GM21717 (cell line): ENCODE measurements around the gene ISY1.
"Not testable (repeated sequence)": the region's sequence is repeated elsewhere in the genome, so short reads cannot be mapped to it uniquely, and the experiment has no call there.

Source experiments
- ATAC-seq: cut with Tn5 transposase; IDR thresholded peaks from one replicate; pipeline ENCODE4 v1.9.1; 2021; ENCODE audit warnings: mild to moderate bottlenecking, moderate library complexity; ENCODE audit not compliant: unreplicated experiment

Gene ISY1

DNA sequence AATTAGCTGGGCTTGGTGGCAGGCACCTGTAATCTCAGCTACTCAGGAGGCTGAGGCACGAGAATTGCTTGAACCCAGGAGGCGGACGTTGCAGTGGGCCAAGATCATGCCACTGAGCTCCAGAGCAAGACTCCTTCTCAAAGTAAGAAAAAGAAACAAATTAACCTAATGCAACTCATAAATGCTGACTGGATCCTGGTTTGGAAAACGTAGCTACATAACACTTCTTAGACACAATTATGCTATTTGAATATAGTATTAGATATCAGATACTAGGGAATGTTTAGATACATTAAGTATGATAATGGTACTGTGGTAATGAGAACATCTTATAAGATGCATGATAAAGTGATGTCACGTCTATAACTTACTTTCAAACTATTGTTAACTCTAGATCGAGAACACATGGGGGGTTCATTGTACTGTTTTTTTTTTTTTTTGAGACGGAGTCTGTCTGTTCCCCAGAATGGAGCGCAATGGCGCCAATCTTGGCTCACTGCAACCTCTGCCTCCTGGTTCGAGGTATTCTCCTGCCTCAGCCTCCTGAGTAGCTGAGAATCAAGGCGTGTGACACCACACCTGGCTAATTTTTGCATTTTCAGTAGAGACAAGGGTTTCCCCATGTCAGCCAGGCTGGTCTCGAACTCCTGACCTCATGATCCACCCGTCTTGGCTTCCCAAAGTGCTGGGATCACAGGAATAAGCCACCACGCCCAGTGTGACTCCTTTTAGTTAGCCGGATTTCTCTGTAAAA is 5.9 kb upstream of the ISY1 start:
- no peak for ATAC-seq

DNA sequence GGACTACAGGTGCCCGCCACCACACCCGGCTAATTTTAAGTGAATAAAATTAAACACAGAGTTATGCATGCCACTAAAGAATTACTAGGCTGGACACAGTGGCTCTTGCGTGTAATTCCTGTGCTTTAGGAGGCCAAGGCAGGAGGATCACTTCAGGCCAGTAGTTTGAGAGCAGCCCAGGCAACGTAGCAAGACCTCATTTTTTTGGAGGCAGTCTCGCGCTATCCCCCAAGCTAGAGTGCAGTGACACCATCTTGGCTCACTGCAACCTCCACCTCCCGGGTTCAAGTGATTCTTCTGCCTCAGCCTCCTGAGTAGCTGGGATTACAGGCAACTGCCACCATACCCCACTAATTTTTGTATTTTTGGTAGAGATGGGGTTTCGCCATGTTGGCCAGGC is 4.7 kb upstream of the ISY1 start:
- not testable (repeated sequence) for ATAC-seq

- ATAC-seq = no peak
Measured at GRCh38 chr3:129164500-129164899, 3.6 kb upstream of the ISY1 start.

DNA sequence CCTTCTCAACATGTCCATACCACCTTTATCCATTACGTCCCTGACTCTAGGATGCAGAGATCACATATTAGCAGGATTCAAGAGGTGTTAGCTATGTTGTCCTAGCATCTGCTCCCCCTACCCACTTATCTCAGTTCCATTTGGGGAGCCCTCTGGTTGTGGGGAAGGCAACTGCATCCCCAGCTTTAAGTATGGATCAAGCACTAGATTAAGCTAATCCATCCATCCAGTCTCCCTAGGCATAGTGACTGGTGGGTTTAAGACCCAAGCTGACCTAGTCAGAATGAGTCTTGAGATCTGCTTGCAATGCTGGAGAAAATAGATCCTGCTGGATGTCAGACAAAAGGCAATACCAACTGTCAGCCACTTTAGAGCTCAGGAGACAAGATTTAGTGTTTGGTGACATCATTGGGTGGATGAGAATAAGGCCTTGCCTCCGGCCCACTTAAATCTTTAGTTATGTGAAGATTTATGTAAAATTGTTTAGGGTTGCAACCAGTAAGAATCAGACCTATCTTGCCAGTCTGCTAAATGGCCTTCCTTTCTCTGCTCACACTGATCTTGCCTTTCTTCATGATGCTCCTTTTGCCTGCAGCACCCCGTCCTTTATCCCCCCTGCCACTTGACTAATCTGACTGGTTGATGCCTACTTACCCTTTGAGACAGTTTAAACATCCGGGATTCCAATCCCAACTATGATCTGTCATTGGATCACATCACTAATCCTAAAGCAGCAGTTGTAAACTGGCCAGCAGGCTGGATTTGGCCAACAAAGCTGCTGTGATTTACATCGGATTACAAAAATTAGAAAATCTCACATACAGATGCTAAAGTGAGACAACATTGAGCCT is 2.1 kb upstream of the ISY1 start:
- ATAC-seq = no peak

DNA sequence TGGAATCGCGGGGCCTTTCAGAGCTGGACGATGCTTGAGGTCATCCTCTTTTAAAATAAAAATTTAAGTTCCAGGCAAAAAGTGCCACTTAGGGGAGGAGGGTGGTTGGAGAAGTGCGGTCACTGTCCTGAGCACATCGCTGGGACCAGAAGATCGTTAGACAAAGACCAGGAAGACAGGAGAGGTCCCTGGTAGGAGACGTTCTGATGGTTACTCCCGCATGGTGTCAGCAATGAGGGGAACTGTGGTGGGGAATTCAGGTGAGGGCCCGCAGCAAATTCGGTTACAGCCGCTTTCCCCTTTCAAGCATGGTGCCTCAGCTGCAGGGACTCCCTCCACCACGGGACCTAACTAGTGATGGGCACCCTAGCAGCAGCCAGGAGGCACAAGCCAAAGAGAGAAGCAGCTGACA is 1.0 kb upstream of the ISY1 start:
- peak; percentile 12 for ATAC-seq

- no peak for ATAC-seq
Measured at GRCh38 chr3:129144786-129145185, 16.1 kb downstream of the ISY1 start.

GRCh38 chr3:129141011-129141410 is 19.9 kb downstream of the ISY1 start:
- ATAC-seq = not testable (repeated sequence)

- ATAC-seq = no peak
Measured at GRCh38 chr3:129139911-129140310, 21.0 kb downstream of the ISY1 start.

GRCh38 chr3:129136275-129136674 is 24.6 kb downstream of the ISY1 start:
- ATAC-seq = not testable (repeated sequence)

GRCh38 chr3:129132097-129132866 is 28.6 kb downstream of the ISY1 start:
- no peak for ATAC-seq

DNA sequence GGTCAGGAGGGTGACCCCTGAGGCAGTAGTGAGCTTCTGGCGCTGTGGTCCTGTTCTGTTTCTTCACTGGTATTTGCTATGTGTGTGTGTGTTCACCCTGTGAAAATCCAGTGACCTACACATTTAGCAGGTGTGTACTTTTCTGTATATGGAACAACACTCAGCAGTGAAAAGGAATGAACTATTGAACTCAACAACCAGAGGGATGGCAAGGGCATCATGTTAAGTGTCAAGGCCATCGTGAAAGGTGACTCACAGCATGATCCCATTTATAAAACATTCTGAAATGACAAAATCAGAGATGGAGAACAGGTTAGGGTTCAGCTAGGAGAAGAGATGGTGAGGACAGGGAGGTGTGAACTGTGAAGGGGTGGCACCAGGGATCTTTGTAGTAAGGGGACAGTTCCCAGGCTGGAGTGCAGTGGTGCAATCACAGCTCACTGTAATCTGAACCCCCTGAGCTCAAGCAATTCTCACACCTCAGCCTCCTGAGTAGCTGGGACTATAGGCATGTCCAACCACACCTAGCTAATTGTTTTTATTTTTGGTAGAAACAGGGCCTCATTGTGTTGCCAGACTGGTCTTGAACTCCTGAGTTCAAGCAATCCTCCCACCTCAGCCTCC is 29.3 kb downstream of the ISY1 start:
- no peak for ATAC-seq

DNA sequence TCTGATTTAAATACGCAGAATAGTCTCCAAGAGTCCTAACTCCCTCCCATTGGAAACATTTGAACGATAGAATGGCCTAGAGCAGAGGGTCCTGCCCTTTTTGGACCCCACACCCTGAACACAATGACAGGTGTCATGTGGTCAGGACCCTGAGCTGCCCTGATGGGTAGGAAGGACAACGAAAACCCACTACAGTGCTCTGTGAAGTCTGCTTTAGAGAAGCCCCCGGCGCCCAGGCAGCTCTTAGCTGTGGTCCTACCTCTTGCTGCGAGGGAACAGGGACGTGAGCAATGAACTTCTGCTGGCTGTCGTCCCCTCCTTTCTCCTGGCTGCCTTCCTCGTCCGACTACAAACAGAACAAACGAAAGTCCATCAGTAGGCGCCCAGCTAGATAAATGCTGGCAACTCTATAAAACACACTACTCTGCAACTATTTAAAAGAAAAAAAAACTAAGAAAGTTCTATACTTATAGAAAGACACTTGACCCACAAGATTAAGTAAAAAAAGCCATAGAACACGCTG is 30.5 kb downstream of the ISY1 start:
- no peak for ATAC-seq

- no peak for ATAC-seq
Measured at GRCh38 chr3:129128357-129129155, 32.3 kb downstream of the ISY1 start.

DNA sequence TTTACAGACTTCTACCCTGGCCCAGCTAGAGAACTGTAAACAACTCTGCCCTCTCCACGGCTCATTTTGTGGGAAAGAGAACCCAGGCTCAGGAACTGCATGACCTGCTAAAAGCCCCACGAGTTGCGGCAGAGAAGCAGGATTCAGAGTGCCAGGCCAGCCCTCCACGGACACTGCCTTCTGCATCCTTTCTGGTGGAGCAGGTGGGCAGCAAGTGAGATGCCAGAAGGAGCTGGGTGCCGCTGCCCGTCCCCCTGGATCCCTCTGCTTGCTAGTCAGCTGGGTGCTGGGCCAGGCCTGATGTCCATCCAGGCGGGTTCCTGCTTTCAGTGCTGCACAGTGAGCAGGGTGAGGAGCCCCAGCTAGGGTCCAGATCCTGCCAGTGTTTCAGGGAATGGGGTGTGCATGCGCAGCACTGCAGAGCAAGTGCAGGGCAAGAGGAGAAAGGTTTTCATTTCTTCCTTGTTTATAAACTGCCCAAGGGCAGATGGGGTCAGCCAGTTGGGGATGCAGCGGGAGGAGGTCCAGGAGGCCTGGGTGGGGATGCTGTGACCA is 34.1 kb downstream of the ISY1 start:
- no peak for ATAC-seq

DNA sequence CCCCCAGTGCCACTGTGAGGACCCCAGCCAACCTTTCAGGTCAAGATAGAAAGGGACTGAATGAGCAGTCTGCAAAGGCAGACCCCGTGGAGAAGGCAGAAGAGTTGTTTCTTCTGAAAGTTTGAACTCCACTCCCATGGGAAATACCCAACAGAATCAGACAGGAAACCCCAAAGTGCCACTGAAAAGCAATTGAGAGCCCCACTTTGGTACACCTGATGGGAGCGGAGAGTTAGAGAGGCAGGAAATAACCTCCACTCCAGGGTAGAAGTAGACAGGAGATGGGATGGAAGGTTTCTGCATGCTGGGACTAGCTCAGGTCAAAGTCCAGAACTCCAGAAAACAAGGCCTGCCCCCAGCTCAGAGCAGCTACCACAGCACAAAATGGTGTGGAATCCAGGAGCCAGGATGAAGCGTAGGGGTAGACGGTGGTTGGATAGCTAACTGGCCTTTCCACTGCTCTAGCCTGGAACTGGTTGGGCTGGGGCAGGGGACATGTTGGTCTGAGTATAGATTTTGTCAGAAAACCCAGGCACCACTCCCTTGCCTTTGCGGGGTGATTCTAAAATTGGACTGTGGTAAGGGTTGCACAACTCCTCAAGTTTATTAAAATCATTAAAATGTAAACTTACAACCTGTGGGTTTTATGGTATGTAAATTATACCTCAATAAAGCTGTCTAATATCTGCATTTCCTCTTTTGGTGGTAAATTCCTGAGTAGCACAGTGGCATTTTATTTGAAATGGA is 37.4 kb downstream of the ISY1 start:
- no peak for ATAC-seq

DNA sequence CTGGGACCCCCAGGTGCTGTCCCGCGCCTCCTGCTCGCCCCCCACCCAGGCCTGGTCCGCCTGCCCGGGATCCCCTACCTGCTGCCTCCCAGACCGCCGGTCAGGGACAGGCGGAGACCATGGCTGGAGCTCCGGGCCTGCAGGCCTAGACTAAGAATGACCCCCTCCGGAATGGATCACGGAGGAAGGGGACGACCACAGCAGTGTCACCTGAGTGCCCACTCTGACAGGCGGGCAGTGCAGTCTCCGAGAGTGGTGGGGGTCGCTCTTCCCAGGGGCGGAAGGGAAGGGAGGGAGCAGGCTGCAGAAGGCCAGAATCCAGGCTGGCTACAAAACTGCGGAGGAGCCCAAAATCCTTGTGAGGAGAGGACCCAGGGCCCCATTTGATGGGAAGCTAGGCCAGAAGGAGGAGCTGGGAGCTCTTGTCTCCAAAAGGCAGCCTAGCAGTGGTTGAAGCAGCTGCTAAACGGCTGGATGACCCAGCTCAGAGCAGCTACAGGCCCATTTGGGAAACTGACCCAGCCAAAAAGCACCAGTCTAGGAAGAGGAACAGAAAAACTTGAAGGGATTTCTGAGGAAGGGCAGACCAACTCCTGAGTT is 38.4 kb downstream of the ISY1 start:
- ATAC-seq = no peak

DNA sequence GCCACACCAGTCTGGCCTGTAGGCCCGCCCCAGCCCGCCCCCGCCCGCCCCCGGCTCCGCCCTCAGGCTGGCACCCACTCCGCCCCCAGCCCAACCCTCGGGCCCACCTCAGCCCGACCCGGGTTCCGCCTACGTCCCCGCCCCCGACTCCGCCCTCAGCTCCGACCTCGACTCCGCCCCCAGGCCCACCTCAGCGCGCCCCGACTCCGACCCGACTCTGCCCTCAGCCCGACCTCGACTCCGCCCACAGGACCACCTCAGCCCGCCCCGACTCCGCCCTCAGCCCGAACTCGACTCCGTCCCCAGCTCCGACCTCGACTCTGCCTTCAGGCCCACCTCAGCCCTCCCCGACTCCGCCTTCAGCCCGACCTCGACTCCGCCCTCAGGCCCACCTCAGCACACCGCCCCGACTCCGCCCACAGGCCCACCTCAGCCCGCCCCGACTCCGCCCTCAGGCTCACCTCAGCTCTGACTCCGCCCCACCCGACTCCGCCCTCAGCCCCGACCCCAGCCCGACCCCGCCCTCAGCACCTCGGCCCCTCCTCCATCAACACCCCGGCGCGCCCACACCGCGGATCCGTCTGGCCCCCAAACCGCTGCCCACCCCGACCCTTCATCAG is 39.0 kb downstream of the ISY1 start, which contains the start of gene RAB43:
RAB43 (minus strand) TSS at position 13 of the 620 bp plus-strand sequence. CDS start 315 bp downstream, outside the sequence.
- peak; percentile 30 for ATAC-seq
